Stimulated activated naive CD8-positive, alpha-beta T cell treated with anti-CD3 and anti-CD28 coated beads, Interleukin-15, Interleukin-2, amounts not matched to agents 100 U/mL and 50 U/mL, for 24 hours (primary cell): ENCODE results near the gene ELAPOR1.
A peak's percentile ranks its signal among the peaks of the same experiment; 100 is the strongest.

Experiments
- ATAC-seq: fragments of 150-1000 bp; cut with Tn5 transposase; one replicate; pipeline ENCODE4 v1.10.0; 2021
- DNase-seq: peaks from one replicate; pipeline ENCODE4 v3.0.0; 2021

ELAPOR1 gene

GRCh38 chr1:109099938-109100773 is 13.8 kb upstream of the ELAPOR1 start:
- DNase-seq, result peak; percentile 97
- ATAC-seq, result peak; percentile 97

GRCh38 chr1:109104364-109105151 is 9.4 kb upstream of the ELAPOR1 start:
- DNase-seq, result no peak

GRCh38 chr1:109105881-109106280 is 8.0 kb upstream of the ELAPOR1 start:
- ATAC-seq, result no peak
- no peak for DNase-seq

More at GRCh38 chr1:109104364-109105151, 9.4 kb upstream of the ELAPOR1 start:
- ATAC-seq, result no peak

- ATAC-seq (no peak), DNase-seq (no peak)
These were observed 6.1 kb upstream of the ELAPOR1 start for GRCh38 chr1:109107785-109108184.

GRCh38 chr1:109109906-109110305 is 4.0 kb upstream of the ELAPOR1 start:
- ATAC-seq (peak; percentile 29), DNase-seq (no peak)

- no peak for ATAC-seq
- no peak for DNase-seq
These were observed 2.4 kb upstream of the ELAPOR1 start for GRCh38 chr1:109111386-109112055.

GRCh38 chr1:109112056-109112651 is 1.8 kb upstream of the ELAPOR1 start:
- ATAC-seq (no peak), DNase-seq (no peak)

- DNase-seq (peak; percentile 97), ATAC-seq (peak; percentile 56)
These were observed 1.1 kb upstream of the ELAPOR1 start for GRCh38 chr1:109112652-109113285.

GRCh38 chr1:109114342-109114674 is 393 bp downstream of the ELAPOR1 start:
- no peak for DNase-seq

GRCh38 chr1:109115685-109116084 is 1.8 kb downstream of the ELAPOR1 start:
- DNase-seq, result no peak
- peak; percentile 64 for ATAC-seq

More at GRCh38 chr1:109114342-109114674, 393 bp downstream of the ELAPOR1 start:
- no peak for ATAC-seq

GRCh38 chr1:109116286-109116685 is 2.4 kb downstream of the ELAPOR1 start:
- DNase-seq (no peak), ATAC-seq (no peak)

GRCh38 chr1:109118089-109118488 is 4.2 kb downstream of the ELAPOR1 start:
- ATAC-seq, result no peak
- no peak for DNase-seq

GRCh38 chr1:109120356-109120755 is 6.4 kb downstream of the ELAPOR1 start:
- DNase-seq, result no peak
- ATAC-seq, result no peak

GRCh38 chr1:109131059-109131458 is 17.1 kb downstream of the ELAPOR1 start:
- DNase-seq (no peak), ATAC-seq (peak; percentile 55)

- DNase-seq, result no peak
- no peak for ATAC-seq
These were observed 17.9 kb downstream of the ELAPOR1 start for GRCh38 chr1:109131800-109132199.

- DNase-seq (no peak), ATAC-seq (no peak)
These were observed 19.2 kb downstream of the ELAPOR1 start for GRCh38 chr1:109133002-109133706.

GRCh38 chr1:109133815-109134214 is 19.9 kb downstream of the ELAPOR1 start:
- peak; percentile 25 for DNase-seq
- no peak for ATAC-seq

GRCh38 chr1:109134423-109134822 is 20.5 kb downstream of the ELAPOR1 start:
- ATAC-seq (no peak), DNase-seq (no peak)

- ATAC-seq (peak; percentile 57), DNase-seq (no peak)
These were observed 22.0 kb downstream of the ELAPOR1 start for GRCh38 chr1:109135940-109136339.

GRCh38 chr1:109136766-109137165 is 22.9 kb downstream of the ELAPOR1 start:
- DNase-seq (no peak), ATAC-seq (no peak)

- DNase-seq (no peak), ATAC-seq (no peak)
These were observed 24.0 kb downstream of the ELAPOR1 start for GRCh38 chr1:109137958-109138357.
